RWPE2 (cell line): Measurements from ENCODE around the gene AIDA.
"Not testable (repeated sequence)": the region's sequence is repeated elsewhere in the genome, so short reads cannot be mapped to it uniquely, and the experiment has no call there.

Experiments
- ATAC-seq: fragments of 200-7000 bp; cut with Tn5 transposase; 3 replicates; pipeline ENCODE4 v1.9.1; 2021; ENCODE audit warnings: low read depth
- DNase-seq: peaks from one replicate; pipeline ENCODE4 v3.0.0-alpha.2; 2020; ENCODE audit warnings: low spot score
- H3K27ac ChIP-seq: fragments of 450-650 bp; 2 replicates; pipeline ENCODE4 v1.5.1; 2017; ENCODE audit warnings: mild to moderate bottlenecking; ENCODE audit not compliant: poor library complexity, severe bottlenecking
- H3K27me3 ChIP-seq: fragments of 250-450 bp; sonication (Bioruptor Pico); 2 replicates; pipeline ENCODE4 v1.5.1; 2021; ENCODE audit warnings: mild to moderate bottlenecking, moderate library complexity; ENCODE audit not compliant: insufficient read depth, poor library complexity, severe bottlenecking
- H3K36me3 ChIP-seq: fragments of 250-450 bp; sonication (Bioruptor Pico); 2 replicates; pipeline ENCODE4 v1.5.1; 2020; ENCODE audit warnings: low read depth, mild to moderate bottlenecking, moderate library complexity
- H3K4me1 ChIP-seq: fragments of 250-450 bp; sonication (Bioruptor Pico); 2 replicates; pipeline ENCODE4 v1.5.1; 2021; ENCODE audit warnings: mild to moderate bottlenecking, moderate library complexity; ENCODE audit not compliant: insufficient read depth, poor library complexity, severe bottlenecking
- H3K4me3 ChIP-seq: fragments of 250-450 bp; sonication (Bioruptor Pico); 2 replicates; pipeline ENCODE4 v1.5.1; 2021; ENCODE audit warnings: mild to moderate bottlenecking, moderate library complexity; ENCODE audit not compliant: severe bottlenecking
- H3K9me3 ChIP-seq: fragments of 250-450 bp; sonication (Bioruptor Pico); 2 replicates; pipeline ENCODE4 v1.5.1; 2021; ENCODE audit warnings: mild to moderate bottlenecking, moderate library complexity; ENCODE audit not compliant: severe bottlenecking
- CTCF ChIP-seq: fragments of 450-650 bp; IDR thresholded peaks from one replicate; pipeline ENCODE4 v1.5.1; 2017; ENCODE audit warnings: mild to moderate bottlenecking, moderate library complexity; ENCODE audit not compliant: poor library complexity, severe bottlenecking

The AIDA gene

GRCh38 chr1:222694927-222695326 lies 17.4 kb downstream of the AIDA start:
- no peaks in the 10 kb centered on the region for H3K27me3 ChIP-seq
- H3K4me1 ChIP-seq = no peaks in the 10 kb centered on the region
- peaks cover 18% of the 10 kb centered on the region for H3K36me3 ChIP-seq
- no peak for TF ChIP-seq CTCF
- no peak for ATAC-seq
- H3K9me3 ChIP-seq = no peaks in the 10 kb centered on the region
- H3K4me3 ChIP-seq = no peak overlapping the region
- H3K27ac ChIP-seq = no peak overlapping the region
- no peak for DNase-seq

- H3K27ac ChIP-seq = no peak overlapping the region
- no peak overlapping the region for H3K4me3 ChIP-seq
- no peak for DNase-seq
- no peaks in the 10 kb centered on the region for H3K27me3 ChIP-seq
- no peaks in the 10 kb centered on the region for H3K9me3 ChIP-seq
- no peaks in the 10 kb centered on the region for H3K4me1 ChIP-seq
- ATAC-seq = no peak
- TF ChIP-seq CTCF = no peak
- H3K36me3 ChIP-seq = peaks cover 22% of the 10 kb centered on the region
Observed at GRCh38 chr1:222691016-222691415, 21.3 kb downstream of the AIDA start.

GRCh38 chr1:222680080-222680479 lies 32.2 kb downstream of the AIDA start:
- H3K9me3 ChIP-seq = no peaks in the 10 kb centered on the region
- no peak for DNase-seq

GRCh38 chr1:222670110-222670509 lies 42.2 kb downstream of the AIDA start:
- Histone ChIP-seq H3K9me3 (no peaks in the 10 kb centered on the region), H3K36me3 (peaks cover 16% of the 10 kb centered on the region), H3K27me3 (no peaks in the 10 kb centered on the region), H3K27ac (no peak overlapping the region), H3K4me3 (no peak overlapping the region), H3K4me1 (no peaks in the 10 kb centered on the region)
- ATAC-seq (no peak), DNase-seq (no peak)
- TF ChIP-seq CTCF = no peak

More at GRCh38 chr1:222680080-222680479, 32.2 kb downstream of the AIDA start:
- Histone ChIP-seq H3K4me3 (no peak overlapping the region), H3K36me3 (no peaks in the 10 kb centered on the region; the same call in 1 of the 2 replicates), H3K27me3 (no peaks in the 10 kb centered on the region), H3K4me1 (no peaks in the 10 kb centered on the region), H3K27ac (no peak overlapping the region)
- no peak for TF ChIP-seq CTCF
- no peak for ATAC-seq

GRCh38 chr1:222669107-222669506 lies 43.2 kb downstream of the AIDA start:
- H3K36me3 ChIP-seq = peaks cover 16% of the 10 kb centered on the region; the same call in 1 of the 2 replicates
- H3K27me3 ChIP-seq, ATAC-seq, H3K9me3 ChIP-seq, H3K27ac ChIP-seq, H3K4me1 ChIP-seq, H3K4me3 ChIP-seq, DNase-seq: not testable (repeated sequence)

- H3K9me3 ChIP-seq, H3K4me3 ChIP-seq, H3K4me1 ChIP-seq, DNase-seq, H3K27ac ChIP-seq, H3K27me3 ChIP-seq, ATAC-seq: not testable (repeated sequence)
- peaks cover 25% of the 10 kb centered on the region for H3K36me3 ChIP-seq
Observed at GRCh38 chr1:222668184-222668583, 44.1 kb downstream of the AIDA start.
